HG03064 (cell line): Measurements from ENCODE around the gene SNX8.
A peak's percentile ranks its signal among the peaks of the same experiment; 100 is the strongest.
"Not testable (repeated sequence)": the region's sequence is repeated elsewhere in the genome, so short reads cannot be mapped to it uniquely, and the experiment has no call there.

ENCODE experiments used
- ATAC-seq: cut with Tn5 transposase; IDR thresholded peaks from one replicate; pipeline ENCODE4 v1.9.1; 2021; ENCODE audit warnings: low read depth; ENCODE audit not compliant: unreplicated experiment

Gene SNX8, protein sequence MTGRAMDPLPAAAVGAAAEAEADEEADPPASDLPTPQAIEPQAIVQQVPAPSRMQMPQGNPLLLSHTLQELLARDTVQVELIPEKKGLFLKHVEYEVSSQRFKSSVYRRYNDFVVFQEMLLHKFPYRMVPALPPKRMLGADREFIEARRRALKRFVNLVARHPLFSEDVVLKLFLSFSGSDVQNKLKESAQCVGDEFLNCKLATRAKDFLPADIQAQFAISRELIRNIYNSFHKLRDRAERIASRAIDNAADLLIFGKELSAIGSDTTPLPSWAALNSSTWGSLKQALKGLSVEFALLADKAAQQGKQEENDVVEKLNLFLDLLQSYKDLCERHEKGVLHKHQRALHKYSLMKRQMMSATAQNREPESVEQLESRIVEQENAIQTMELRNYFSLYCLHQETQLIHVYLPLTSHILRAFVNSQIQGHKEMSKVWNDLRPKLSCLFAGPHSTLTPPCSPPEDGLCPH

DNA sequence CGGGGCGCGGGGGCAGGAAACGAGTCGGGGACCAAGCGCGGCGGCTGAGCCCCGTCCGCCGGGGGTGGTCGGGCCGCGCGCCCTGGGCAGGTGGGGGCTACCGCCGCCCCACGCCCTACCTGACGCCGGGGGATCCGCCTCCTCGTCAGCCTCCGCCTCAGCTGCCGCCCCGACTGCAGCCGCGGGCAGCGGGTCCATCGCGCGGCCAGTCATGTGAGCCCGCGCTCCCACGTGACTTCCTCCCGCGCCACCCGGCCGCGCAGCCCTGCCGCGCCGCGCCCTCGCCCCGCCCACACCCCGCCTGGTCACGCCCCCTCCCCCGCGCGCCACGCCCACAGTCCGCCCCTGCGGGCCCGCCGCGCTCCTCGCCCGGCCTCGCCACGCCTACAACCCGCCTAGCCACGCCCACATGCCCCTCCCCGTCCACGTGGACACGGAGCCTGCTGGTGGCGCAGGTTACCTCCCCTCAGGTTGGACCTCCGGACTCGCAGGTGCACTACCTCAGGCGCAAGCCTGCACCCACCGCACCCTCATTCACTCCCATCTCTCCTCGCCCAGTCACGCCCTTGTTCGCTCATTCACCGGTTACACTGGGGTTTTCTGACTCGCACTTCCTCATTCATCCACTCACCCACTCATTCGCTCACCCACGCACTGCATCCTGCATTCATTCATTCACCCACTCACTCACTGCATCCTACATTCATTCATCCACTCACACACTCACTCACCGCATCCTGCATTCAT is at the start of gene SNX8:
TSS of gene SNX8 (minus strand) at position 233 of the 747 bp plus-strand sequence. CDS start at position 213, 20 bp downstream.
- peak; percentile 62 for ATAC-seq

DNA sequence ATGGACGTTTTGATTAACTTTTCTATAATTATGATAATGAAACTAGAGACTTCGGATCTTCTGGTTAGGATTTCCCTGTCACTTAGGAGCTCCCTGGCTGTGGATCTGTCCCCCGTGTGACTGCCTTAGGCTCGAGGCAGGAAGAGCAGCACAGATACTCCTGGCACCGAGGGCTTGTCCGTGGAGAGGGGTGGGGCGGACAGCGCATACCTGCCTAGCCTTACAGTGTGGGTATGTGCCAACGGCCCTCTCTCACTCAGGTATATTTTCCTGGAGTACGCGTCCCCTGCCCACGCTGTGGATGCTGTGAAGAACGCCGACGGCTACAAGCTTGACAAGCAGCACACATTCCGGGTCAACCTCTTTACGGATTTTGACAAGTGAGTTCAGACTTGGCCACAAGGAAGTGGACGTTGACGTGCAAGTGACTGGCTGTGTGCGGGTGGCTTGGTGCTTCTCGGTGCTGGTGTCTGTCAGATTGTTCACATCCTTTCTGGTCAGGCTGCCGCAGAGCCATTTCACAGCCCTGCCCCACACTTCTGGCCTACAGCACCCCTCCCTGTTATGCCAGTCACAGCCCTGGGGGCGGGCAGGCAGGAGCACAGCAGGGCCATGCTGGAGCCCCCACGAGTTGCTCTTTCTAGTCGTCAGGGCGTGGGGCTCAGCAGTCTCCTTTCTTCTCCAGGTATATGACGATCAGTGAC is 48.3 kb upstream of the SNX8 start:
- no peak for ATAC-seq

DNA sequence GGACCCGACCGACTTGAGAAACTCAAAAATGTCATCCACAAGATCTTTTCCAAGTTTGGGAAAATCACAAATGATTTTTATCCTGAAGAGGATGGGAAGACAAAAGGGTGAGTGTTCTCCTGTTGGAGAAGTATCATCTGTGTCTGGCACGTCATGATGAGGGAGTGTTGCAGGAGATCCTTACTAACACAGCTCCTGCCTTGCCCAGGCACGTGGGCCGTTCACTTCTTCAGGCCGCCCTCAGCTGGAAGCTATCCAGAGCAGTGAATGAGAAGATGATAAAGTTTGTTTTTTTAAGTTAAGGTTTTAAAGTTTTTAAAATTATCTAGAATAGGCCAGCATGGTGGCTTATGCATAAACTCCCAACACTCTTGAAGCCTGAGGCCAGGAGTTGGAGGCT is 46.6 kb upstream of the SNX8 start:
- no peak for ATAC-seq

DNA sequence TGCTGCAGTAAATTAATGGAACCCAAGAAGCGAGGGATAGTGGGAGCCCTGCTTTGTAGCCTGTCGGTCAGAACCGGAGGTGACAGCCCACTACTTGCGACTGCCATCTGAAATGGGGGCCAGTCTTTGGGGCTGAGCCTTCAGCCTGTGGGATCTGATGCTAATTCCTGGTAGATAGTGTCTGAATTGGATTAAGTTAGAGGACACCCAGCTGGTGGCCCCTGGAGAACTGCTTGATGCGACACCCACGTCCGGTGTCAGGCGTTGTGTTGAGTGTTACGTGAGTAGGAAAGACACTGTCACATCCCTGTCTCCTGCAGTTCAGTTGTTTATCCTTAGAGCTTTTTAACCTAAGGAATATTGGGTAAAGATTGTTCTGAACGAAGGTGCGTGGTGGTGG is 45.4 kb upstream of the SNX8 start:
- ATAC-seq: no peak

DNA sequence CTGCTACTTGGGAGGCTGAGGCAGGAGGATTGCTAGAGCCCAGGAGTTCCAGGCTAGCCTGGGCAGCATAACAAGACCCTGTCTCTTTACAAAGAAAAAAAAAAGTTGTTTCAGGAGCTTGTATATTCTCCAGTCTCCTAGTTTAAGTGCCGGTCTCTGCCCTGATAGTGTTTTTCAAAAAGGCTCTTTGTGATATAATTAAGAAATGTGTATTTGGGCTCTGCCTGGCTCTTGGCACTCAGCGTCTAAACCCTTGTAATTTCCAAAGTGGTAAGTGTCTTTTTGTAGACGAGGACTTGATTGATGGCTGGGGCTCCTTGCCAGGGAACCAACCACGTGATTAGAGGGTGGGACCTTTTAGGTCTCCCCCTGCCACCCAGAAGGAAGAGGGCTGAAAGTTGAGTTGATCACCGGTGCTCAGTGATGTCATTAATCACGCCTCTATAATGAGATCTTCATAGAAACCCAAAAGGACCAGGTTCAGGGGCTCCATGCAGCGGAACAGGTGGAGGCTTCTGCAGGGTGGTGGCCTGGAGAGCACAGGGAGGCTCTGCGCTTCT is 44.8 kb upstream of the SNX8 start:
- ATAC-seq: no peak

DNA sequence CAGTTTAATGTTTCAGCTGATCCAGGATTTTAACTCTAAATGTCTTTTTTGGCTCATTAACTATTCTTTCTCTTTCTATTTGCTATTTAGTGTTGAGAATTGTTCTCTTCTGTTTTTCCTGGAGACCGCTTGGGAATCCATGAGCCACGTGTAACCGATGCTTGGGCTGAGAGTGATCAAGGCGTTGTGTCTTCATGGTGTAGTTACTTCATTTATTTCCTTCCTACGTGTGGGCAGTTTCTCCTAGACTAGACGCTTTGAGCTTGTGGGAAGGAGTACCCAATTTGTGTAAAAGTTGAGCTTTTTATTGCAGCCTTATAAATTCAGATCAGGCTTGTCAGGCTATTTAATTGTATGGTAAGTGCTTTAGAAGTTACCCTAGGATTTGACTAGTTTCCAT is 43.3 kb upstream of the SNX8 start:
- ATAC-seq: no peak

DNA sequence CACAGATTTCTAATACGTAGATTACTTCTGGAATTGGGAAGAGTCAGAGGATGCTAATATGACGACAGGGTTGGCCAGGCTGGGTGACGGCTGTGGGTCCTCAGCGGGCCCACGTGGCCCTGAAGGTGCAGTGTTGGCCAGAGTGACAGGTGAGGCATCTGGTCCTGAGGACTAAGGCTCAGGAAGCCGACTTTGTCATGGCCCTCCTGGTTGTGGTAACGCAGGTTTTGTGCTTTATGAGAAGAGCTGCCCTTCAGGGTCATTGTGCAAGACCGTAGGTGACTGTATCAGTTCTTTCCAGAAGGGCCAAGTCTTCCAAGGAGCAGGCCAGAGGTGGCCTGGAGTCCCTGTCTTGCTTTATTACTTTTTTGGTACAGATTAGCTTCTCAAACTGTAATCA is 42.9 kb upstream of the SNX8 start:
- no peak for ATAC-seq

DNA sequence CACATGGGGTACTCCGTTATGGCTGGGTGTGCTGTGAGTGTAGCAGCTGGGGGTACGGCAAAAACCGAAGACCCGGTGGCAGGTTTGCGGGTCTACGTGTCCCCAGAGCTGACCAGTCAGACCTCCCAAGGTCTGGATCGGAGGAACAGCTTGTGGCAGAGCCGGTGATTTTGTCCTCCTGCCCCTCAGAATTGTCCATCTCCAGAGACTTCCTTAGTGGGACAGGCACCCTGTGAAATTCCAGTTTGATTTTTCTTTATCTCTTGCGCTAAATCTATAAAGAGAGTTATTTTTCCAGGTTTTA is 41.4 kb upstream of the SNX8 start:
- no peak for ATAC-seq

DNA sequence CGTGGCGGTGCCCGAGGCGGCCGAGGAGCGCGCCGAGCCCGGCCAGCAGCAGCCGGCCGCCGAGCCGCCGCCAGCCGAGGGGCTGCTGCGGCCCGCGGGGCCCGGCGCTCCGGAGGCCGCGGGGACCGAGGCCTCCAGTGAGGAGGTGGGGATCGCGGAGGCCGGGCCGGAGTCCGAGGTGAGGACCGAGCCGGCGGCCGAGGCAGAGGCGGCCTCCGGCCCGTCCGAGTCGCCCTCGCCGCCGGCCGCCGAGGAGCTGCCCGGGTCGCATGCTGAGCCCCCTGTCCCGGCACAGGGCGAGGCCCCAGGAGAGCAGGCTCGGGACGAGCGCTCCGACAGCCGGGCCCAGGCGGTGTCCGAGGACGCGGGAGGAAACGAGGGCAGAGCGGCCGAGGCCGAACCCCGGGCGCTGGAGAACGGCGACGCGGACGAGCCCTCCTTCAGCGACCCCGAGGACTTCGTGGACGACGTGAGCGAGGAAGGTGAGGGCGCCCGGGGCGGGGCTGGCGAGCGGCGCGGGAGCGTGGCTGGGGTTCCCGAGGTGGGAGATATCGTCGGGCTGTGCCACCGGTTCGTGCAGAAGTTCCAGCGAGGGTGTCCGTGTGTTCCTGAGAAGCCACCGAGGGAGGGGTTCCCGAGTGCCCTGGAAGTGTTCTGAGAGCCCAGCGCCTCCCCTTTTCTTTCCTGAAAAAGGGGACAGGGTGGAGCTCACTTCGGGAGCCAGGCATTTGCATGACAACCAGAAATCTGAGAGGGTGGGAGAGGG is 40.9 kb upstream of the SNX8 start:
- peak; percentile 13 for ATAC-seq

DNA sequence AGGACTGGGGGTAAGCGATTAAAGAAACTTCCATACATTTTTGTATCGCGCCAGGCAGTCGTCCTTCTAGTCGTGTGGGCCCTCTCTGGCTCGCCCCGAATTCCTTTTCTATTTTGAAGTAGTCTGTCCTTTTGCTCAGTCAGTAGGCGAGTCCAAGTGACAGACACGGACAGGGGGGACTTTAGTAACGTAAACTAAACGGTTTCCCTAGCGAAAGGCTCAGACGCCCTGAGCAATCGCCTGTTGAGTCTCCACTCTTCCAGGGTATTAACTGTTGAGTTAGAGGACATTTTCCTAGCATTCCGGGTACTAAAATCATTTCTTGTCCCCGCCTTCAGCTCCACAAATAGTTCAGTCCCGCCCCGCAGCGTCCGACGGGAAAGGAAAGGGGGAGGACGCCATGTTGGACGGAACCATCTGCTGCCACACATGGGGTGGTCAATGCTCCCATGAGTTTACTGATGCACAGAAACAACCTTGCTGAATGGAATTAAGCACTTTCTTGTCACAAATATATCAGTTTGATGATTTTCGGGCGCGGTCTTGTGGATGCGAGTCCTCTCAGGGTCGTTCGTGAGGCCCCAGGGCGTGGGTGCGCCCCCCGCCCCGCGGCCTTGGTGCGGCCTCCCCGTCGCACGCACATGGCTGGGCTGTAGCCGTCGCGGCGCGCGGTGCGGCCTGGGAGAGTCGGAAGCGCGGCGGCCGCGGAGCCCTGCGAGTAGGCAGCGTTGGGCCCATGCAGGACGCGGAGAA is 40.1 kb upstream of the SNX8 start, which contains the start of gene EIF3B:
TSS of gene EIF3B (plus strand) at position 642 of the 753 bp plus-strand sequence. CDS start at position 737, 95 bp downstream.
- ATAC-seq: peak; percentile 75

DNA sequence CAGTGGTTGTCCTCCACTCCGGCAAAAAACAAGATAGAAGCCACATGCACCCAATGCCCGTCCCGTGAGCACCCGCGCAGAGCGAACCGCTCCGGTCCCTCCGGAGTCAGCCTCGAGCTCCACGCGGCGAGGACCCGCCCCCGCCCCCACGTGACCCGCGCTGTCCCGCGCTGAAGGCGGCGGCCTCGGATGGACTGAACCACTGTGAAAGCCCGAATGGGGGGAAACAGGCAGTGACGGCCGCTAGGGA is 39.6 kb upstream of the SNX8 start:
- peak; percentile 43 for ATAC-seq

DNA sequence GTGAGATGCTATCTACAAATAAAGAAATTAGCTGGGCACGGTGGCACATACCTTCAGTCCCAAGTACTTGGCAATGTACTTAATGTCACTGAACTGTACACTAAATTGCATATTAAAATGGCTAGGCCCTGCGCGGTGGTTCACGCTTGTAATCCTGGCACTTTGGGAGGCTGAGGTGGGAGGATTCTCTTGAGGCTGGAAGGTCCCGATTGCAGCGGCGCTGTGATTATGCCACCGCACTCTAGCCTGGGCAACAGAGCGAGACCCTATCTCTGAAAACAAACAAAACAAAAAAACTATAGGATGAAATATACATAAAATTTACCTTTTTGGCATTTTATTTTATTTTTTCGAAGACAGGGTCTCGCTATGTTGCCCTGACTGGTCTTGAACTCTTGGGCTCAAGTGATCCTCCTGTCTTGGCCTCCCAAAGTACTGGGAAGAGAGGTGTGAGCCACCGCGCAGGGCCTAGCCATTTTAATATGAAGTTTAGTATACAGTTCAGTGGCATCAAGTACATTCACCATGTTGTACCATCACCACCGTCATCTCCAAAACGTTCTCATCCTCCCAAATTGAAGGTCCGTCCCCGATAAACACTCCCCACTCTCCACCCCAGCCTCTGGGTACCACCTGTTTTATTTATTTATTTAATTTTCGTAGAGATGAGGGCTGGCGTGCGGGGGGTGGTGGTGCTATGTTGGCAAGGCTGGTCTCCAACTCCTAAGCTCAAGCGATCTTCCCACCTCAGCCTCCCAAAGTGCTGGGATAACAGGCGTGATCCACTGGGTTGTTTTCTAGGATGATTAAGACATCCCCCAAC is 39.1 kb upstream of the SNX8 start:
- no peak for ATAC-seq

DNA sequence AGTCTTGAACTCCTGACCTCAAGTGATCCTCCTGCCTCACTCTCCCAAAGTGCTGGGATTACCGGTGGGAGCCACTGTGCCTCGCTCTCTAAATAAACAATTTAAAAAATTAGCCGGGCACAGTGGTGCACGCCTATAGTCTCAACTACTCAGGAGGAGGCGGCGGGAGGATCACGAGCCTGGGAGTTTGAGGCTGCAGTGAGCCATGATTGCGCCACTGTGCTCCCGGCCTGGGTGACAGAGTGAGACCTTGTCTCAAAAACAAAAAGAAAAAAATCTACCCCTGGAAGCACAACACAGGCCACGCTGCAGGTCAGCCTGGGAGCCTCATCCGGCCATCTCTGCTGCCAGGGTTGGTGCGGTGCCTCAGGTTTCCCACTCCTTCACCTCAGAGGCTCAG is 36.6 kb upstream of the SNX8 start:
- no peak for ATAC-seq

DNA sequence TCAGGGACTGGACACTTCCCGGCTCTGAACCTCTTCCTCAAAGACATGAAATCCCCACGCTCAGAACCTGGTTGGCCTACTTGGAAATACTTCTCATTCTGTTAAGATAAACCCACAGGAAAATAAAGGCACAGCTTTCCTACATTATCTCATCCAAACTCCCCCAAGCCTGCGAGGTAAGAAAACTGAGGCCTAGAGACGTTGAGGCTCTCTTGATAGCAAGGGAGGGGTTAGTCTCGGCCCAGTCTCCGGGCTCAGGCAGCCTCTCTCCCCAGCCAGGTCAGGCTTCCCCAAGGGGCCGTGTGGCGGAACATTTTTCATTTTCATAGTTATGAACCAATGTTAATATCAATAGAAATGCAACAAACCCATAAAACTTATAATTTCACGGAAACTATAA is 35.8 kb upstream of the SNX8 start:
- ATAC-seq: no peak

DNA sequence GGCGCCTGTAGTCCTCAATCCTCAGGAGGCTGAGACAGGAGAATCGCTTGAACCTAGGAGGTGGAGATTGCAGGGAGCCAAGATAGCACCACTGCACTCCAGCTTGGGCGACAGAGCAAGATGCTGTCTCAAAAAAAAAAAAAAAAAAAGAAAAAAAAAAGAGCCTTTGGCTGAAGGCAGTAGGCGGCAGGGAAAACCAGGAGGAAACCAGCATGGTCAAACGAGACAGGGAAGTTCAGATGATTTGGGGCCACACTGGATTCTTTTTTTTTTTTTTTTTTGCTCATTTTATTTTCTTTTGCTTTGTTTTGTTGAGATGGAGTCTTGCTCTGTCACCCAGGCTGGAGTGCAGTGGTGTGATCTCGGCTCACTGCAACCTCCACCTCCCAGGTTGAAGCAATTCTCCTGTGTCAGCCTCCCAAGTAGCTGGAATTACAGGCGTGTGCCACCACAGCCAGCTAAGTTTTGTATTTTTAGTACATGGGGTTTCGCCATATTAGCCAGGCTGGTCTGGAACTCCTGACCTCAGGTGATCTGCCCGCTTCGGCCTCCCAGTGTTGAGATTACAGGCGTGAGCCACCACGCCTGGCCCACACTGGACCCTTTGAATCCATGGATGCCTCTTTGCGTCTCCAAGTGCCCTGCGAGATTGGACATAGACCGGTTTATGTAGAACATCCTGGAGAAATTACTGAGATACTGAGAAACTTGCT is 33.3 kb upstream of the SNX8 start:
- ATAC-seq: not testable (repeated sequence)

DNA sequence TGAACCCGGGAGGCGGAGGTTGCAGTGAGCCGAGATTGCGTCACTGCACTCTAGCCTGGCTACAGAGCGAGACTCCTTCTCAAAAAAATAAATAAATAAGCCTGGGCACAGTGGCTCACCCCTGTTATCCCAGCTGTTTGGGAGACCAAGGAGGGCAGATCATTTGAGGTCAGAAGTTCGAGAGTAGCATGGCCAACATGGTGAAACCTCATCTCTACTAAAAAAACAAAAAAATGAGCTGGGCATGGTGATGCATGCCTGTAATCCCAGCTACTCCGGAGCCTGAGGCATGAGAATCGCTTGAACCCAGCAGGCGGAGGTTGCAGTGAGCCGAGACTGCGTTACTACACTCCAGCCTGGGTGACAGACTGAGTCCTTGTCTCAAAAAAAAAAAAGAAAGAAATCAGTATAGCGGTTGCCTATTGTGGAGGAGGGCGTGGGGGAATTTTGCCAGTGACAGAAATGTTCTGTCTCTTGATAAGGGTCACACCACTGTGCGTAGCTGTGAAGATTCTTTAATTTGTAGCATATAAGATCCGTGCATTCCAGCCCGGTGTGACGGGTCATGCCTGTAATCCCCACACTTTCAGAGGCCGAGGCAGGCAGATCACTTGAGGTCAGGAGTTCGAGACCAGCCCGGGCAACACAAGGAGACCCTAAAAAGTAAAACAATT is 22.5 kb upstream of the SNX8 start:
- no peak for ATAC-seq

DNA sequence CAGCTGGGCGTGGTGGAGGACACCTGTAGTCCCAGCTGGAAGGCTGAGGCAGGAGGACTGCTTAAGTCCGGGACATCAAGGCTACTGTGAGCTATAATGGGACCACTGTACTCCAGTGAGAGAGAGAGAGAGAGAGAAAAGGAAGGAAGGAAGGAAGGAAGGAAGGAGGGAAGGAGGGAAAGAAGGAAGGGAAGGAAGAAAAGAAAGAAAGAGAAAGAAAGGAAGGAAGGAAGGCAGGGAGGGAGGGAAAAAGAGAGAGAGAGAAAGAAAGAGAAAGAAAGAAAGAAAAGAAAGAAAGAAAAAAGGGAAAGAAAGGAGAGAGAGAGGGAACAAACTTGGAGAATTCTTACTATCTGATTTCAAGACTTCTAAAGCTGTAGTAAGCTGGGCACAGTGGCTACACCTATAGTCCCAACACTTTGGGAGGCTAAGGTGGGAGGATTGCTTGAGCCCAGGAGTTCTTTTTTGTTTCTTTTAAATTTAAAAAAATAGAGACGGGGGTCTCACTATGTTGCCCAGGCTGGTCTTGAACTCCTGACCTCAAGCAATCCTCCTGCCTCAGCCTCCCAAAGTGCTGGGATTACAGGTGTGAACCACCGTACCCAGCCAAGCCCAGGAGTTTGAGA is 18.5 kb upstream of the SNX8 start:
- ATAC-seq: not testable (repeated sequence)
